CD4-positive, alpha-beta memory T cell (primary cell): Measurements from ENCODE around the gene HMGXB4. TPM values are rescaled to one million over a fixed set of nuclear protein-coding genes. Genes with fewer than 3 reads are reported as not detected.

Source experiments
- microRNA-seq: library from miRNA; unstranded; fragments of <30 nt; microRNA quantifications from one replicate; pipeline ENCODE4 v1.2.0, GENCODE V29; 2021; ENCODE audit warnings: borderline replicate concordance, borderline number of aligned reads, borderline microRNAs expressed, mixed read lengths
- polyA plus RNA-seq, 2 donors: library from polyadenylated mRNA; unstranded; fragments of 300-500 nt; fragmentation: Illumina TruSeq; gene quantifications; one replicate each; pipeline ENCODE4 v1.2.3, GENCODE V29; 2021
- total RNA-seq, 2 experiments: library from RNA; stranded (reverse); gene quantifications; one replicate each; pipeline ENCODE4 v1.2.3, GENCODE V29; 2021

The HMGXB4 gene
- total and polyA plus RNA-seq, 4 experiments from 2014 or later: 8.7 to 25.3 (median 17.5) TPM

Small RNA genes within 50 kb of the gene (microRNA-seq; reads per million reads assigned to microRNA genes)
- gene MIR3909 (6.9 reads per million, percentile 32 among the genes with 10 or more reads in this experiment), gene MIR6069 (not detected)

Other genes starting within 250 kb of the HMGXB4 start
- not detected for gene ISX, start 191.3 kb upstream of the HMGXB4 start, total RNA-seq
- not detected for gene ISX, start 191.3 kb upstream of the HMGXB4 start, polyA plus RNA-seq
- gene TOM1, start 42.4 kb downstream of the HMGXB4 start, total RNA-seq: 10 to 100 TPM; 76.1 to 82.2 TPM
- gene TOM1, start 42.4 kb downstream of the HMGXB4 start, polyA plus RNA-seq: 10 to 100 TPM; 55.7 to 56.0 TPM
- gene HMOX1, start 123.6 kb downstream of the HMGXB4 start, total RNA-seq: 1 to 10 TPM; 7.7 to 8.3 TPM
- gene HMOX1, start 123.6 kb downstream of the HMGXB4 start, polyA plus RNA-seq: under 1 TPM in 1 of 2 donors, not detected in 1; 0.20 TPM
- 10 to 100 TPM; 48.5 to 58.1 TPM for gene MCM5, start 142.6 kb downstream of the HMGXB4 start, total RNA-seq
- gene MCM5, start 142.6 kb downstream of the HMGXB4 start, polyA plus RNA-seq: 10 to 100 TPM; 22.0 to 26.9 TPM